Testis (tissue), 3 donors: ENCODE results near the gene TOM1L2. TPM values are rescaled to one million over a fixed set of nuclear protein-coding genes. Genes with fewer than 3 reads are reported as not detected.

ENCODE experiments used
- DNase-seq: peaks from one replicate; pipeline ENCODE4 v3.0.0-alpha.2; 2019
- H3K27ac ChIP-seq, 2 donors: fragments of 200-600 bp; sonication (generic); one replicate each; pipeline ENCODE4 v1.5.1; 2019
- H3K27me3 ChIP-seq: fragments of 200-600 bp; sonication (generic); one replicate; pipeline ENCODE4 v1.5.1; 2019
- H3K36me3 ChIP-seq: fragments of 200-600 bp; sonication (generic); one replicate; pipeline ENCODE4 v1.5.1; 2017; ENCODE audit warnings: low read depth; ENCODE audit errors: missing control alignments
- H3K4me1 ChIP-seq: fragments of 200-600 bp; sonication (generic); one replicate; pipeline ENCODE4 v1.5.1; 2019
- H3K4me3 ChIP-seq, 2 donors: fragments of 200-600 bp; sonication (generic); one replicate each; pipeline ENCODE4 v1.5.1; 2017 to 2019
- H3K9me3 ChIP-seq: fragments of 200-600 bp; sonication (generic); one replicate; pipeline ENCODE4 v1.5.1; 2017
- CTCF ChIP-seq, 3 experiments: fragments of 450-650 bp in 2 of 3; fragments of 200-600 bp in 1 of 3; sonication (generic) in 1 of 3; IDR thresholded peaks; one replicate each; pipeline ENCODE4 v1.5.1; 2016 to 2019; ENCODE audit warnings: antibody characterized with exemption in 3 of 3, mild to moderate bottlenecking in 2 of 3, moderate library complexity in 1 of 3
- POLR2A ChIP-seq: fragments of 450-650 bp; IDR thresholded peaks from one replicate; pipeline ENCODE4 v1.6.1; 2017; ENCODE audit warnings: antibody characterized with exemption, mild to moderate bottlenecking, moderate library complexity
- WGBS, 2 donors: methylation state at CpG; one replicate each; pipeline ENCODE4 v1.1.5; 2018; 5-methylcytosine and 5-hydroxymethylcytosine counted together
- intact Hi-C: fragments of 100-400 bp; cut with DNase I; formaldehyde crosslinking; loops from one replicate; pipeline ENCODE4 v1.15.1; 2023; ENCODE audit warnings: low total_unique reads
- polyA plus RNA-seq: library from polyadenylated mRNA; stranded (reverse); fragments of 350-450 nt; fragmentation: Illumina TruSeq; extraction: RNeasy Lipid Tissue Mini Kit (QIAGEN cat#74804); gene quantifications from one replicate; pipeline ENCODE4 v1.2.3, GENCODE V29; 2014; ENCODE audit warnings: low read depth, low replicate concordance; ENCODE audit not compliant: insufficient read depth
- total RNA-seq, 2 donors: library from RNA; depleted of rRNA; stranded (reverse); fragments of >200 nt; gene quantifications; one replicate each; pipeline ENCODE4 v1.2.3, GENCODE V29; 2016

Gene TOM1L2
- total and polyA plus RNA-seq, 3 donors from 2014 or later = 92.4 to 221 (median 218) TPM

- Histone ChIP-seq H3K27ac (no peak overlapping the region), H3K27me3 (no peaks in the 10 kb centered on the region), H3K4me1 (peaks cover 66% of the 10 kb centered on the region), H3K4me3 (no peak overlapping the region), H3K9me3 (no peaks in the 10 kb centered on the region), H3K36me3 (no peaks in the 10 kb centered on the region)
- WGBS, 2 donors = 77 to 97% methylated on average over 3 of the region's 3 CpGs
- DNase-seq = no peak
- TF ChIP-seq CTCF (IDR thresholded peaks at IDR 0.05) (no peak), POLR2A (no peak)
- intact Hi-C loops = no loop called here
Observed at GRCh38 chr17:17946093-17946492, 26.1 kb downstream of the TOM1L2 start.

- WGBS, 2 donors = 92 to 96% methylated on average over 11 of the region's 11 CpGs
- intact Hi-C loops = no loop called here
- H3K4me3 ChIP-seq = no peak overlapping the region
- TF ChIP-seq CTCF (IDR thresholded peaks at IDR 0.05) (no peak), POLR2A (no peak)
- H3K9me3 ChIP-seq = no peaks in the 10 kb centered on the region
- H3K4me1 ChIP-seq = peaks cover 76% of the 10 kb centered on the region
- DNase-seq = no peak
- no peaks in the 10 kb centered on the region for H3K27me3 ChIP-seq
- no peaks in the 10 kb centered on the region for H3K36me3 ChIP-seq
- no peak overlapping the region for H3K27ac ChIP-seq
Observed at GRCh38 chr17:17944743-17945142, 27.5 kb downstream of the TOM1L2 start.

- WGBS, 2 donors = 54 to 62% methylated on average over 7 of the region's 7 CpGs
- no peaks in the 10 kb centered on the region for H3K36me3 ChIP-seq
- H3K27me3 ChIP-seq = no peaks in the 10 kb centered on the region
- H3K4me3 ChIP-seq = no peak overlapping the region
- peaks cover 75% of the 10 kb centered on the region for H3K4me1 ChIP-seq
- TF ChIP-seq POLR2A = no peak
- no peak for TF ChIP-seq CTCF (IDR thresholded peaks at IDR 0.05)
- intact Hi-C loops = no loop called here
- DNase-seq = no peak
- no peaks in the 10 kb centered on the region for H3K9me3 ChIP-seq
- H3K27ac ChIP-seq = peak overlapping the region; percentile 34 to 76
Observed at GRCh38 chr17:17944242-17944641, 28.0 kb downstream of the TOM1L2 start.

- 38 to 40% methylated on average over 3 of the region's 3 CpGs for WGBS, 2 donors
- no peak for DNase-seq
- Histone ChIP-seq H3K36me3 (no peaks in the 10 kb centered on the region), H3K4me3 (no peak overlapping the region), H3K4me1 (peaks cover 74% of the 10 kb centered on the region), H3K27me3 (no peaks in the 10 kb centered on the region), H3K9me3 (no peaks in the 10 kb centered on the region), H3K27ac (peak overlapping the region; percentile 34 to 76)
- intact Hi-C loops = no loop called here
- TF ChIP-seq CTCF (IDR thresholded peaks at IDR 0.05) = no peak
- TF ChIP-seq POLR2A = no peak
Observed at GRCh38 chr17:17943281-17943984, 28.8 kb downstream of the TOM1L2 start.

GRCh38 chr17:17942846-17943245, 29.4 kb downstream of the TOM1L2 start:
- no peak for DNase-seq
- no peaks in the 10 kb centered on the region for H3K27me3 ChIP-seq
- peak overlapping the region; percentile 76 to 79 for H3K27ac ChIP-seq
- no peaks in the 10 kb centered on the region for H3K9me3 ChIP-seq
- no peaks in the 10 kb centered on the region for H3K36me3 ChIP-seq
- intact Hi-C loops = no loop called here
- H3K4me1 ChIP-seq = peaks cover 72% of the 10 kb centered on the region
- H3K4me3 ChIP-seq = no peak overlapping the region
- TF ChIP-seq POLR2A (no peak), CTCF (IDR thresholded peaks at IDR 0.05) (no peak)
